Activated CD8-positive, alpha-beta memory T cell treated with anti-CD3 and anti-CD28 coated beads, Interleukin-2, amount 50 U/mL, for 48 hours (primary cell): Measurements from ENCODE around the gene FCRL2.
"Not testable (repeated sequence)": the region's sequence is repeated elsewhere in the genome, so short reads cannot be mapped to it uniquely, and the experiment has no call there.

Experiments
- DNase-seq: peaks from one replicate; pipeline ENCODE4 v3.0.0-alpha.2; 2020

The FCRL2 gene

GRCh38 chr1:157751283-157751682 lies 25.6 kb downstream of the FCRL2 start:
- no peak for DNase-seq

- DNase-seq = no peak
Observed at GRCh38 chr1:157748262-157748817, 28.6 kb downstream of the FCRL2 start.

GRCh38 chr1:157739229-157739901 lies 37.6 kb downstream of the FCRL2 start:
- DNase-seq = no peak

- DNase-seq = not testable (repeated sequence)
Observed at GRCh38 chr1:157735991-157736390, 40.9 kb downstream of the FCRL2 start.

- DNase-seq = no peak
Observed at GRCh38 chr1:157734321-157734720, 42.6 kb downstream of the FCRL2 start.

GRCh38 chr1:157732755-157733154 lies 44.2 kb downstream of the FCRL2 start:
- no peak for DNase-seq

GRCh38 chr1:157725221-157725577 lies 51.7 kb downstream of the FCRL2 start:
- no peak for DNase-seq

GRCh38 chr1:157724537-157725220 lies 52.3 kb downstream of the FCRL2 start:
- no peak for DNase-seq

GRCh38 chr1:157723157-157723556 lies 53.8 kb downstream of the FCRL2 start:
- DNase-seq = no peak

GRCh38 chr1:157721985-157722384 lies 54.9 kb downstream of the FCRL2 start:
- DNase-seq = no peak

GRCh38 chr1:157715736-157716135 lies 61.2 kb downstream of the FCRL2 start:
- DNase-seq = no peak

GRCh38 chr1:157711802-157712201 lies 65.1 kb downstream of the FCRL2 start:
- DNase-seq = no peak

- no peak for DNase-seq
Observed at GRCh38 chr1:157704878-157705277, 72.1 kb downstream of the FCRL2 start.

GRCh38 chr1:157703981-157704380 lies 73.0 kb downstream of the FCRL2 start:
- DNase-seq = no peak

- no peak for DNase-seq
Observed at GRCh38 chr1:157702308-157702825, 74.6 kb downstream of the FCRL2 start.

GRCh38 chr1:157700732-157701131 lies 76.2 kb downstream of the FCRL2 start, which contains the start of gene FCRL3:
Gene FCRL3 (minus strand): TSS chr1:157700769. CDS start chr1:157700489, 280 bp downstream.
- no peak for DNase-seq

- no peak for DNase-seq
Observed at GRCh38 chr1:157700305-157700704, 76.6 kb downstream of the FCRL2 start.

GRCh38 chr1:157697781-157698569 lies 79.0 kb downstream of the FCRL2 start:
- DNase-seq = no peak

- no peak for DNase-seq
Observed at GRCh38 chr1:157696966-157697628, 79.8 kb downstream of the FCRL2 start.
